Keratinocyte (primary cell): Measurements from ENCODE around the gene CLINT1. TPM values are rescaled to one million over a fixed set of nuclear protein-coding genes. Genes with fewer than 3 reads are reported as not detected.

ENCODE experiments used
- DNase-seq: peaks from one replicate; pipeline ENCODE4 v3.0.0-alpha.2; 2011; ENCODE audit warnings: low read depth, missing footprints, low spot score
- FAIRE-seq: peaks from 2 replicates; lab custom pipeline; 2011; peaks lifted over from hg19 to GRCh38; lab: Jason Lieb, UNC
- H2AFZ ChIP-seq: 2 replicates; pipeline ENCODE4 v1.6.0; 2012; ENCODE audit warnings: low read length, control low read depth, inconsistent platforms; ENCODE audit not compliant: control insufficient read depth
- H3K27ac ChIP-seq: 2 replicates; pipeline ENCODE4 v1.5.1; 2011; ENCODE audit warnings: low read length; ENCODE audit not compliant: control insufficient read depth, insufficient read depth
- H3K27me3 ChIP-seq: 3 replicates; pipeline ENCODE4 v1.6.0; 2011; ENCODE audit warnings: low read length; ENCODE audit not compliant: control insufficient read depth, insufficient read depth; ENCODE audit errors: extremely low read depth
- H3K36me3 ChIP-seq, 2 experiments: 2 replicates in 1 of 2; 3 replicates in 1 of 2; pipeline ENCODE4 v1.5.1; 2011; ENCODE audit warnings: low read length in 2 of 2, mild to moderate bottlenecking in 1 of 2; ENCODE audit not compliant: control insufficient read depth in 2 of 2, insufficient read depth in 2 of 2; ENCODE audit errors: extremely low read depth in 1 of 2
- H3K4me1 ChIP-seq: 3 replicates; pipeline ENCODE4 v1.5.1; 2011; ENCODE audit warnings: low read length; ENCODE audit not compliant: control insufficient read depth, insufficient read depth; ENCODE audit errors: extremely low read depth
- H3K4me2 ChIP-seq: 3 replicates; pipeline ENCODE4 v1.6.0; 2011; ENCODE audit warnings: low read depth, low read length; ENCODE audit not compliant: control insufficient read depth, insufficient read depth; ENCODE audit errors: extremely low read depth
- H3K4me3 ChIP-seq, 3 experiments: fragments of 200-600 bp in 1 of 3; sonication (generic) in 1 of 3; 2 replicates in 2 of 3; 3 replicates in 1 of 3; pipeline ENCODE4 v1.5.1; 2011 to 2016; ENCODE audit warnings: low read length in 3 of 3, mild to moderate bottlenecking in 3 of 3, control low read depth in 2 of 3, inconsistent platforms in 1 of 3, low read depth in 1 of 3, mixed read lengths in 1 of 3, mixed run types in 1 of 3, moderate library complexity in 1 of 3; ENCODE audit not compliant: control insufficient read depth in 2 of 3, insufficient read depth in 2 of 3; ENCODE audit errors: extremely low read depth in 1 of 3
- H3K79me2 ChIP-seq: 2 replicates; pipeline ENCODE4 v1.6.0; 2012; ENCODE audit warnings: low read length; ENCODE audit not compliant: control insufficient read depth, insufficient read depth
- H3K9ac ChIP-seq: 3 replicates; pipeline ENCODE4 v1.6.0; 2011; ENCODE audit warnings: low read length; ENCODE audit not compliant: control insufficient read depth, insufficient read depth; ENCODE audit errors: extremely low read depth
- H3K9me1 ChIP-seq: 3 replicates; pipeline ENCODE4 v1.6.0; 2011; ENCODE audit warnings: low read length; ENCODE audit not compliant: control insufficient read depth, insufficient read depth; ENCODE audit errors: extremely low read depth
- H3K9me3 ChIP-seq: 2 replicates; pipeline ENCODE4 v1.5.1; 2012; ENCODE audit warnings: low read depth, low read length; ENCODE audit not compliant: control insufficient read depth
- H4K20me1 ChIP-seq: 3 replicates; pipeline ENCODE4 v1.6.0; 2011; ENCODE audit warnings: low read length; ENCODE audit not compliant: control insufficient read depth, insufficient read depth; ENCODE audit errors: extremely low read depth
- CTCF ChIP-seq, 3 experiments: IDR thresholded peaks in 1 of 3; conservative IDR thresholded peaks in 1 of 3; optimal IDR thresholded peaks in 1 of 3; 2 replicates in 2 of 3; 3 replicates in 1 of 3; pipeline versions ENCODE3 to v1.5.1; 2011; ENCODE audit warnings: low read length in 3 of 3, mild to moderate bottlenecking in 3 of 3, moderate library complexity in 2 of 3, control low read depth in 1 of 3, inconsistent platforms in 1 of 3; ENCODE audit not compliant: insufficient read depth in 2 of 3; ENCODE audit errors: extremely low read depth in 1 of 3
- EZH2 ChIP-seq: IDR thresholded peaks from one replicate; pipeline ENCODE4 v1.6.1; 2012; ENCODE audit warnings: inconsistent platforms, mild to moderate bottlenecking, low read length, moderate library complexity
- dilution Hi-C: fragments of 300-500 bp; cut with MboI; formaldehyde crosslinking; loops from one replicate; pipeline ENCODE4 v1.7.0; 2020; ENCODE audit warnings: low sequenced_read_pairs; ENCODE audit not compliant: extremely low pct_ligation_motif_present
- polyA plus RNA-seq, 5 experiments: library from polyadenylated mRNA; depleted of rRNA in 3 of 5; stranded (reverse) in 3 of 5; stranded (forward) in 1 of 5; unstranded in 1 of 5; fragments of >200 nt; gene quantifications; 1 replicate in 1 of 5; 2 replicates in 3 of 5; 3 replicates in 1 of 5; pipeline versions ENCODE4 v1.2.1 to v1.2.3, GENCODE V29; 2011 to 2012; ENCODE audit warnings: missing spikeins in 2 of 5, low read depth in 1 of 5, low replicate concordance in 1 of 5

Gene CLINT1
- polyA plus RNA-seq, 1 donor (not counting 4 experiments of a cell fraction or from before 2014, with no cell fraction given) = 112 TPM

DNA sequence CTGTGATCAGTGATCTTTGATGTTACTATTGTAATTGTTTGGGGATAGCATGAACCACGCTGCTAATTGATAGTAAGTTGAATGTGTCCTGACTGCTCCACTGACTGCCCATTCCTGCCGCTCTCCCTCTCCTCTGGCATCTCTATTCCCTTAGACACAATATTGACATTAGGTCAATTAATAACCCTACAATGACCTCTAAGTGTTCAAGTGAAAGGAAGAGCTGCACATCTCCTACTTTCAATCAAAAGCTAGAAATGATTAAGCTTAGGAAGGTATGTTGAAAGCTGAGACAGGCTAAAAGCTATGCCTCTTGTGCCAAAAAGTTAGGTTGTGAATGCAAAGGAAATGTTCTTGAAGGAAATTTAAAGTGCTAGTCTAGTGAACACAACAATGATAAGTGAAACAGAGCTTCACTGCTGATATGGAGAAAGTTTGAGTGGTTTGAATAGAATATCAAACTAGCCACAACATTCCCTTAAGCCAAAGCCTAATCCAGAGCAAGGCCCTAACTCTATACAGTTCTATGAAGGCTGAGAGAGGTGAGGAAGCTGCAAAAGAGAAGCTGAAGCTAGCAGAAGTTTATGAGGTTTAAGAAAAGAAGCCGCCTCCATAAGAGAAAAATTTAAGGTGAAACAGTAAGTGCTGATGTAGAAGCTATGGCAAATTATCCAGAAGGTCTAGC is 12.9 kb downstream of the CLINT1 start:
- no peak overlapping the region for H3K4me2 ChIP-seq

GRCh38 chr5:157842787-157843186 is 16.2 kb downstream of the CLINT1 start:
- Histone ChIP-seq H4K20me1 (no peaks in the 10 kb centered on the region), H3K9ac (no peak overlapping the region), H3K27ac (no peak overlapping the region), H3K4me2 (no peak overlapping the region), H3K36me3 (peaks cover 0 to 3% of the 10 kb centered on the region in 2 experiments), H2AFZ (no peak overlapping the region), H3K27me3 (no peaks in the 10 kb centered on the region), H3K9me1 (no peaks in the 10 kb centered on the region), H3K9me3 (no peaks in the 10 kb centered on the region), H3K79me2 (peaks cover 79% of the 10 kb centered on the region), H3K4me1 (no peaks in the 10 kb centered on the region), H3K4me3 (no peak overlapping the region)
- DNase-seq = no peak
- FAIRE-seq = no peak
- dilution Hi-C loops = no loop called here
- TF ChIP-seq EZH2 = no peak
- no peak for TF ChIP-seq CTCF (optimal IDR thresholded peaks at IDR 0.05 in 1 of 3, IDR thresholded peaks at IDR 0.05 in 1 of 3, conservative IDR thresholded peaks at IDR 0.05 in 1 of 3; ENCODE audit: extremely low read depth in 1 of 3, insufficient read depth in 2 of 3, low read length in 3 of 3)

More for the DNA sequence above, 12.9 kb downstream of the CLINT1 start:
- dilution Hi-C loops = loop anchor here (5.0 kb wide), 1 partner anchor 86 kb away; no protein-coding TSS in a partner anchor
- Histone ChIP-seq H3K9me3 (no peaks in the 10 kb centered on the region), H3K79me2 (peaks cover 81% of the 10 kb centered on the region), H3K4me3 (no peak overlapping the region), H3K36me3 (peaks cover 0 to 7% of the 10 kb centered on the region in 2 experiments), H3K9ac (no peak overlapping the region), H3K27me3 (no peaks in the 10 kb centered on the region), H2AFZ (no peak overlapping the region), H3K27ac (no peak overlapping the region), H3K9me1 (no peaks in the 10 kb centered on the region), H3K4me1 (no peaks in the 10 kb centered on the region), H4K20me1 (peaks cover 5% of the 10 kb centered on the region)
- TF ChIP-seq CTCF (optimal IDR thresholded peaks at IDR 0.05 in 1 of 3, IDR thresholded peaks at IDR 0.05 in 1 of 3, conservative IDR thresholded peaks at IDR 0.05 in 1 of 3; ENCODE audit: extremely low read depth in 1 of 3, insufficient read depth in 2 of 3, low read length in 3 of 3) (no peak), EZH2 (no peak)
- DNase-seq = no peak
- FAIRE-seq = no peak
